ENCODE measurements around the gene DNAH12. TPM values are rescaled to one million over a fixed set of nuclear protein-coding genes. Genes with fewer than 3 reads are reported as not detected.

The DNAH12 gene
- polyA plus RNA-seq, 1 of the 3 experiments (the other 2 are of a cell fraction): 0.03 TPM

DNA sequence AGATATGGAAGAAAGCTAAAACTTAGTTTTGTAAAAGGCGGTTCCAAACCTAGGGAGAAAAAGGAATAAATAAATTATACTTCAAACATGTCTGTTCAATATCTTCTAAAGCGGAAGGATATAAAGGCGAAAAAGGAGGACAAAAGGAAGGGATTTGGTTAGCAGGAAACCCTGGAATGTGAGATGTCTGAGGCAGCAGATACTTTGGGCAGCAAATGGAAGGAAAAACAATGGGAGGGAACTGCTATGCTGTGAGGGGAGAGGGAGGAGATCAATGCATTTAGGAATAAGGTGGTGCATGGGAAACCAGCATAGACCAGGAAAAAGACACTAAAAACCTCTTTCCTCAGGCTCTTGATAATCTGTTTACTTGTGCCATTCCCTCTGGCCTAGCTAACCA, 120.8 kb downstream of the DNAH12 start:
- no peak overlapping the region for H3K4me3 ChIP-seq (ENCODE audit: low read depth in 2 of 2, low read length in 1 of 2)
- H3K27me3 ChIP-seq (ENCODE audit: insufficient read depth): no peaks in the 10 kb centered on the region
- WGBS (ENCODE audit: low lambda C conversion rate): 59% methylated on average over 3 of the region's 3 CpGs
- H2AFZ ChIP-seq (ENCODE audit: low read depth): no peak overlapping the region
- no peaks in the 10 kb centered on the region for H3K9me3 ChIP-seq
- H3K36me3 ChIP-seq (replicated peaks in 1 of 2; ENCODE audit: control insufficient read depth in 1 of 2, insufficient read depth in 2 of 2, low read length in 1 of 2): no peaks in the 10 kb centered on the region
- H3K79me2 ChIP-seq (ENCODE audit: insufficient read depth): no peaks in the 10 kb centered on the region
- H3K4me2 ChIP-seq: no peak overlapping the region
- no peak overlapping the region for H3K9ac ChIP-seq
- no peaks in the 10 kb centered on the region for H4K20me1 ChIP-seq (ENCODE audit: insufficient read depth)
- POLR2A ChIA-PET: no interaction called here
- CTCF ChIA-PET: interaction anchor here (0.8 kb wide), 1 partner anchor 8 kb away, joined by 3 read pairs; no protein-coding TSS in a partner anchor
- no peak for TF ChIP-seq FOXJ3 (CRISPR knock-in tag; IDR thresholded peaks at IDR 0.05)
- no peak overlapping the region for H3K27ac ChIP-seq (ENCODE audit: low read depth in 2 of 2, low read length in 1 of 2)
- DNase-seq: no peak
- H3F3A ChIP-seq (replicated peaks; ENCODE audit: insufficient read depth): no peaks in the 10 kb centered on the region
- no peaks in the 10 kb centered on the region for H3K4me1 ChIP-seq (ENCODE audit: control insufficient read depth in 1 of 2, insufficient read depth in 2 of 2, low read depth in 1 of 2, low read length in 1 of 2)
- no peaks in the 10 kb centered on the region for H3K9me2 ChIP-seq

DNA sequence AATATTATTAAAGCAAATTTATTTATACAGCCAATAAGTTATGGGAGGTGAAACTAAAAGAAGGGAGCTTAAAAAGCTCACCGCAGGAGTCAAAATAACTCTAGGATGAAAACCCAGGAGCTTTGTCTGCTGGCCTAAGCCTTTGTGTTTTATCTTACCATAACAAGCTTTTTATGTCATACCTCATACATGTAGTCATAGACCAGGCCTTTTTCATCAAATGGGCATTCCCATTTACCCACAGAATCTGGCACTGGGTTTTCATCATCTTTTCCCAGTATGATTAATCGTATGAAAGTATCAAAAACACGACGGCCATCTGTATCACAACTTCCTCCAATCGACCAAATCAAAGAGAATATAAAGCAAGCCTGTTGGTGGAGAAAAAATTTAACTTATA, 122.8 kb downstream of the DNAH12 start:
- Histone ChIP-seq H3K9me2 (no peaks in the 10 kb centered on the region), H3F3A (replicated peaks; ENCODE audit: insufficient read depth) (no peaks in the 10 kb centered on the region), H3K9ac (no peak overlapping the region), H3K9me3 (no peaks in the 10 kb centered on the region), H3K4me1 (ENCODE audit: control insufficient read depth in 1 of 2, insufficient read depth in 2 of 2, low read depth in 1 of 2, low read length in 1 of 2) (no peaks in the 10 kb centered on the region), H3K36me3 (replicated peaks in 1 of 2; ENCODE audit: control insufficient read depth in 1 of 2, insufficient read depth in 2 of 2, low read length in 1 of 2) (no peaks in the 10 kb centered on the region), H3K4me3 (ENCODE audit: low read depth in 2 of 2, low read length in 1 of 2) (no peak overlapping the region), H3K27ac (ENCODE audit: low read depth in 2 of 2, low read length in 1 of 2) (no peak overlapping the region), H2AFZ (ENCODE audit: low read depth) (no peak overlapping the region), H3K4me2 (no peak overlapping the region), H4K20me1 (ENCODE audit: insufficient read depth) (no peaks in the 10 kb centered on the region), H3K79me2 (ENCODE audit: insufficient read depth) (no peaks in the 10 kb centered on the region), H3K27me3 (ENCODE audit: insufficient read depth) (no peaks in the 10 kb centered on the region)
- WGBS (ENCODE audit: low lambda C conversion rate): 78% methylated on average over 5 of the region's 5 CpGs
- ChIA-PET CTCF (no interaction called here), POLR2A (no interaction called here)
- no peak for DNase-seq
- TF ChIP-seq EZH2phosphoT487 (IDR thresholded peaks at IDR 0.05; ENCODE audit: borderline replicate concordance, low read depth) (no peak), ELF1 (IDR thresholded peaks at IDR 0.05) (no peak), FOXJ3 (CRISPR knock-in tag; IDR thresholded peaks at IDR 0.05) (no peak), TCF12 (IDR thresholded peaks at IDR 0.05) (no peak), FOSL2 (IDR thresholded peaks at IDR 0.05; ENCODE audit: borderline replicate concordance, low read depth) (no peak), FOXM1 (IDR thresholded peaks at IDR 0.05; ENCODE audit: low read depth) (no peak), TAF1 (IDR thresholded peaks at IDR 0.05; ENCODE audit: borderline replicate concordance, low read depth, low read length) (no peak), YY1 (IDR thresholded peaks at IDR 0.05; ENCODE audit: low read depth) (no peak), GABPA (IDR thresholded peaks at IDR 0.05; ENCODE audit: low read depth) (no peak), JUND (IDR thresholded peaks at IDR 0.05) (no peak), POLR2AphosphoS5 (IDR thresholded peaks at IDR 0.05; ENCODE audit: low read depth, low read length) (no peak)
- TF ChIP-seq, protein P1, sequence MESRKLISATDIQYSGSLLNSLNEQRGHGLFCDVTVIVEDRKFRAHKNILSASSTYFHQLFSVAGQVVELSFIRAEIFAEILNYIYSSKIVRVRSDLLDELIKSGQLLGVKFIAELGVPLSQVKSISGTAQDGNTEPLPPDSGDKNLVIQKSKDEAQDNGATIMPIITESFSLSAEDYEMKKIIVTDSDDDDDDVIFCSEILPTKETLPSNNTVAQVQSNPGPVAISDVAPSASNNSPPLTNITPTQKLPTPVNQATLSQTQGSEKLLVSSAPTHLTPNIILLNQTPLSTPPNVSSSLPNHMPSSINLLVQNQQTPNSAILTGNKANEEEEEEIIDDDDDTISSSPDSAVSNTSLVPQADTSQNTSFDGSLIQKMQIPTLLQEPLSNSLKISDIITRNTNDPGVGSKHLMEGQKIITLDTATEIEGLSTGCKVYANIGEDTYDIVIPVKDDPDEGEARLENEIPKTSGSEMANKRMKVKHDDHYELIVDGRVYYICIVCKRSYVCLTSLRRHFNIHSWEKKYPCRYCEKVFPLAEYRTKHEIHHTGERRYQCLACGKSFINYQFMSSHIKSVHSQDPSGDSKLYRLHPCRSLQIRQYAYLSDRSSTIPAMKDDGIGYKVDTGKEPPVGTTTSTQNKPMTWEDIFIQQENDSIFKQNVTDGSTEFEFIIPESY (IDR thresholded peaks at IDR 0.05; ENCODE audit: borderline replicate concordance, low read depth): no peak
- TF ChIP-seq, protein P2, sequence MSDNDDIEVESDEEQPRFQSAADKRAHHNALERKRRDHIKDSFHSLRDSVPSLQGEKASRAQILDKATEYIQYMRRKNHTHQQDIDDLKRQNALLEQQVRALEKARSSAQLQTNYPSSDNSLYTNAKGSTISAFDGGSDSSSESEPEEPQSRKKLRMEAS (IDR thresholded peaks at IDR 0.05; ENCODE audit: low read depth): no peak
- TF ChIP-seq, protein P3, sequence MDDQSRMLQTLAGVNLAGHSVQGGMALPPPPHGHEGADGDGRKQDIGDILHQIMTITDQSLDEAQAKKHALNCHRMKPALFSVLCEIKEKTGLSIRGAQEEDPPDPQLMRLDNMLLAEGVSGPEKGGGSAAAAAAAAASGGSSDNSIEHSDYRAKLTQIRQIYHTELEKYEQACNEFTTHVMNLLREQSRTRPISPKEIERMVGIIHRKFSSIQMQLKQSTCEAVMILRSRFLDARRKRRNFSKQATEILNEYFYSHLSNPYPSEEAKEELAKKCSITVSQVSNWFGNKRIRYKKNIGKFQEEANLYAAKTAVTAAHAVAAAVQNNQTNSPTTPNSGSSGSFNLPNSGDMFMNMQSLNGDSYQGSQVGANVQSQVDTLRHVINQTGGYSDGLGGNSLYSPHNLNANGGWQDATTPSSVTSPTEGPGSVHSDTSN (IDR thresholded peaks at IDR 0.05): no peak
- TF ChIP-seq, protein P4, sequence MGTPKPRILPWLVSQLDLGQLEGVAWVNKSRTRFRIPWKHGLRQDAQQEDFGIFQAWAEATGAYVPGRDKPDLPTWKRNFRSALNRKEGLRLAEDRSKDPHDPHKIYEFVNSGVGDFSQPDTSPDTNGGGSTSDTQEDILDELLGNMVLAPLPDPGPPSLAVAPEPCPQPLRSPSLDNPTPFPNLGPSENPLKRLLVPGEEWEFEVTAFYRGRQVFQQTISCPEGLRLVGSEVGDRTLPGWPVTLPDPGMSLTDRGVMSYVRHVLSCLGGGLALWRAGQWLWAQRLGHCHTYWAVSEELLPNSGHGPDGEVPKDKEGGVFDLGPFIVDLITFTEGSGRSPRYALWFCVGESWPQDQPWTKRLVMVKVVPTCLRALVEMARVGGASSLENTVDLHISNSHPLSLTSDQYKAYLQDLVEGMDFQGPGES (IDR thresholded peaks at IDR 0.05; ENCODE audit: low read depth, low read length): no peak
